Measurements from ENCODE around the gene KLHL18. TPM values are rescaled to one million over a fixed set of nuclear protein-coding genes. Genes with fewer than 3 reads are reported as not detected.
"Not testable (repeated sequence)": the region's sequence is repeated elsewhere in the genome, so short reads cannot be mapped to it uniquely, and the experiment has no call there.

Gene KLHL18
- total and polyA plus RNA-seq, 7 donors, result 10.3 to 33.8 (median 12.7) TPM

DNA sequence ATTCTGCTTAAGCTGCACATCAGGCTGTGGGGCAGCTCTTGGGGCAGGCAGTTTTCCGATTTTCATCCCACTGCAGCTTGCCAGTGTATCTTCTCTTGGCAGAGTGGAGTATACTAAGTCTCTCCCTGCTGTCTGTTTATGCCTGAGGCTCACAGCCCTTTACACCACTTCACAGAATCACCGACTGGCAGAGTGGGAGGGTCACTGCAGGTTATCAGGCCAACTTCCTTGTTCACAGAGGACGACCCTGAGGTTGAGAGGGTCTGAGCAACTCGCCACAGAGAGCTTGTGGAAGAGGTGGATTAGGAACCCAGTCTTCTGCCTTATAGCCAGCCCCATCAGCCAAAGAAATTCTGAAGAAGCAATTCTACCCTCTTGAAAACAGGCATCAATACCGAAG, 31.1 kb upstream of the KLHL18 start:
- Histone ChIP-seq H3K4me3 (no peak overlapping the region), H3K36me3 (no peaks in the 10 kb centered on the region), H3K27ac (no peak overlapping the region), H3K27me3 (no peaks in the 10 kb centered on the region), H3K9me3 (no peaks in the 10 kb centered on the region), H3K4me1 (no peaks in the 10 kb centered on the region)
- TF ChIP-seq, protein P1, sequence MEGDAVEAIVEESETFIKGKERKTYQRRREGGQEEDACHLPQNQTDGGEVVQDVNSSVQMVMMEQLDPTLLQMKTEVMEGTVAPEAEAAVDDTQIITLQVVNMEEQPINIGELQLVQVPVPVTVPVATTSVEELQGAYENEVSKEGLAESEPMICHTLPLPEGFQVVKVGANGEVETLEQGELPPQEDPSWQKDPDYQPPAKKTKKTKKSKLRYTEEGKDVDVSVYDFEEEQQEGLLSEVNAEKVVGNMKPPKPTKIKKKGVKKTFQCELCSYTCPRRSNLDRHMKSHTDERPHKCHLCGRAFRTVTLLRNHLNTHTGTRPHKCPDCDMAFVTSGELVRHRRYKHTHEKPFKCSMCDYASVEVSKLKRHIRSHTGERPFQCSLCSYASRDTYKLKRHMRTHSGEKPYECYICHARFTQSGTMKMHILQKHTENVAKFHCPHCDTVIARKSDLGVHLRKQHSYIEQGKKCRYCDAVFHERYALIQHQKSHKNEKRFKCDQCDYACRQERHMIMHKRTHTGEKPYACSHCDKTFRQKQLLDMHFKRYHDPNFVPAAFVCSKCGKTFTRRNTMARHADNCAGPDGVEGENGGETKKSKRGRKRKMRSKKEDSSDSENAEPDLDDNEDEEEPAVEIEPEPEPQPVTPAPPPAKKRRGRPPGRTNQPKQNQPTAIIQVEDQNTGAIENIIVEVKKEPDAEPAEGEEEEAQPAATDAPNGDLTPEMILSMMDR (IDR thresholded peaks at IDR 0.05), result no peak
- no peak for TF ChIP-seq EP300 (IDR thresholded peaks at IDR 0.05)
- no peak for TF ChIP-seq POLR2AphosphoS5 (IDR thresholded peaks at IDR 0.05)
- no peak for TF ChIP-seq POLR2A (IDR thresholded peaks at IDR 0.05)
- 68% methylated on average over 5 of the region's 5 CpGs for WGBS, 2 donors
- intact Hi-C loops (cut with DNase I), result no loop called here
- DNase-seq, result no peak

DNA sequence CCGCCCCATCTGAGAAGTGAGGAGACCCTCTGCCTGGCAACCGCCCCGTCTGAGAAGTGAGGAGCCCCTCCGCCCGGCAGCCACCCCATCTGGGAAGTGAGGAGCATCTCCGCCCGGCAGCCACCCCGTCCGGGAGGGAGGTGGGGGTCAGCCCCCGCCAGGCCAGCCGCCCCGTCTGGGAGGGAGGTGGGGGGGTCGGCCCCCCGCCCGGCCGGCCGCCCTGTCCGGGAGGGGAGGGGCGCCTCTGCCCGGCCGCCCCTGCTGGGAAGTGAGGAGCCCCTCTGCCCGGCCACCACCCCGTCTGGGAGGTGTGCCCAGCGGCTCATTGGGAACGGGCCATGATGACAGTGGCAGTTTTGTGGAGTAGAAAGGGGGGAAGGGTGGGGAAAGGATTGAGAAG, 26.4 kb upstream of the KLHL18 start:
- H3K36me3 ChIP-seq; H3K27ac ChIP-seq; intact Hi-C loops (cut with DNase I); H3K27me3 ChIP-seq; DNase-seq; H3K9me3 ChIP-seq; H3K4me1 ChIP-seq; H3K4me3 ChIP-seq: not testable (repeated sequence)
- 91 to 92% methylated on average over 25 of the region's 25 CpGs for WGBS, 2 donors

DNA sequence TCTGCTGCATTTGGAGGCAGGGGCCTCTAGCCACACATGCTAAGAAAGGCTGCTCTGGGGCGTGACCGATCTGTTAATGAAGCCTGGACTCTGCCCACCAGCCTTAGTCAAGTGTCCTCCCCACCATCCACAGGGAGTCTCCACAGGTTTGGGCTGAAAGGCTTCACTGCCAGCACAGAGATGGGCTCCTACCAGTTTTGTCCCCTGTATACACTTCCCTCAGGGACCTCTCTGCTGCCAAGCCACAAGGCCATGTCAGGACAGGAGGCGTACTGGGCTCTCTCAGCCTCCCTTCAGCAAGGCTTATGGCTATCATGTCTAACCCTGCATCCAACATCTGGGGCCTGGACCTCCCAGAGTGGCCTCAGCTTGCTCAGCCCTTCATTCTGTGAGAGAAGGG, 23.6 kb upstream of the KLHL18 start:
- Histone ChIP-seq H3K36me3 (no peaks in the 10 kb centered on the region), H3K4me3 (no peak overlapping the region), H3K27ac (no peak overlapping the region), H3K4me1 (no peaks in the 10 kb centered on the region), H3K9me3 (no peaks in the 10 kb centered on the region), H3K27me3 (no peaks in the 10 kb centered on the region)
- TF ChIP-seq EP300 (IDR thresholded peaks at IDR 0.05) (no peak), POLR2A (IDR thresholded peaks at IDR 0.05) (no peak), POLR2AphosphoS5 (IDR thresholded peaks at IDR 0.05) (no peak)
- TF ChIP-seq, protein P1 (IDR thresholded peaks at IDR 0.05), result no peak
- intact Hi-C loops (cut with DNase I), result no loop called here
- DNase-seq, result no peak
- WGBS, 2 donors, result 96% methylated on average over 3 of the region's 3 CpGs

DNA sequence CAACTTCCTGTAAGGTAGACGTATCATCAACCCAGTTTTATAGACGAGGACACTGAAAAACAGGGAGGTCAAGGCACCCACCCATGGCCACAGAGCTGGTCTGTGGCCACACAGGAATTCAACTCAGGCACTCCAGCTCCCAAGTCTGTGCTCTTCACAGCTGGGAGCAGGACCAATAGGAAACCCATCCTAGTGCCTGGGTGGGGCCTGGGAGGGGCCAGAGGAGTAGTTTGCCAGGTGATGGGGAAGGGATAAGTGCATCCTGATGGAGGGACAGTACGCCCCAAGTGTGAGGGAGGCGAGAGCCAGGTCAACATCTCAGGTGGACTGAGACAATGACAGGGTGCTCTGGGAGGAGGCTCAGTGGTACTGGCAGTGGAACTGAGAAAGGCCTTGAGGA, 22.1 kb upstream of the KLHL18 start:
- Histone ChIP-seq H3K27me3 (no peaks in the 10 kb centered on the region), H3K36me3 (no peaks in the 10 kb centered on the region), H3K4me3 (no peak overlapping the region), H3K27ac (no peak overlapping the region), H3K9me3 (no peaks in the 10 kb centered on the region), H3K4me1 (no peaks in the 10 kb centered on the region)
- WGBS, 2 donors, result 83 to 87% methylated on average over 4 of the region's 4 CpGs
- intact Hi-C loops (cut with DNase I), result no loop called here
- no peak for TF ChIP-seq POLR2A (IDR thresholded peaks at IDR 0.05)
- TF ChIP-seq, protein P1 (IDR thresholded peaks at IDR 0.05), result no peak
- no peak for DNase-seq

DNA sequence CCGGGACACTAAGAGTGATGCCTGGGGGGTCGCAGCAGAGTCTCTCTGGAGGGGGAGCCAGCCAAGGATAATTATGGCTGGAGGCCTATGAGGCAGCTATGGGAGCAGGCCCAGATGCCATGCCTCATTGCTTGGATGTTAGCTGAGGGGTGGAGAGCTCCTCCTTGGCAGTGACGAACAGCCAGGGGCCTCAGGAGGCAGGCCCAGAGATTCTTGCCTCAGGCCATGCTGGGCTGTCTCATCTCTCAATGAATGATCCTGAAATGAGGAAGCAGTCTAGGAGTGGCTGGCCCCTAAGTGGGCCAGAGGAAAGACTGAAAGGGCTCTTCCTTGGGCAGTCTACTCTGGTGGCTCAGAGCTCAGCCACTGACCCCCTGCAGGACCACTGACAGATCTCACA, 21.4 kb upstream of the KLHL18 start:
- Histone ChIP-seq H3K27me3 (no peaks in the 10 kb centered on the region), H3K36me3 (no peaks in the 10 kb centered on the region)
- DNase-seq, result no peak

More for the DNA sequence above, 21.4 kb upstream of the KLHL18 start:
- intact Hi-C loops (cut with DNase I), result no loop called here
- no peak overlapping the region for H3K4me3 ChIP-seq
- no peak overlapping the region for H3K27ac ChIP-seq
- 92% methylated on average over 3 of the region's 3 CpGs for WGBS, 2 donors
- no peaks in the 10 kb centered on the region for H3K9me3 ChIP-seq
- TF ChIP-seq POLR2A (IDR thresholded peaks at IDR 0.05), result no peak
- TF ChIP-seq, protein P1 (IDR thresholded peaks at IDR 0.05), result no peak
- no peak for TF ChIP-seq EP300 (IDR thresholded peaks at IDR 0.05)
- no peak for TF ChIP-seq POLR2AphosphoS5 (IDR thresholded peaks at IDR 0.05)
- H3K4me1 ChIP-seq, result no peaks in the 10 kb centered on the region

All from sigmoid colon (tissue), 7 donors.